Endothelial cell of umbilical vein (primary cell): ENCODE measurements around the gene ACOT7. TPM values are rescaled to one million over a fixed set of nuclear protein-coding genes. Genes with fewer than 3 reads are reported as not detected.
"Not testable (repeated sequence)": the region's sequence is repeated elsewhere in the genome, so short reads cannot be mapped to it uniquely, and the experiment has no call there.

ENCODE experiments used
- BruUV-seq: library from RNA; stranded (reverse); fragments of 400-500 nt; replicated peaks from 2 replicates; lab custom pipeline; 2021; lab: Mats Ljungman, UMichigan
- CTCF ChIA-PET: fragments of 300-600, 350-600 bp; sonication (Branson Sonifier 250); formaldehyde crosslinking; loops from one replicate; lab custom pipeline; 2021; ENCODE audit warnings: antibody characterized with exemption, inconsistent platforms; lab: Charles Lee
- POLR2A ChIA-PET: fragments of 300-600, 350-600 bp; sonication (Branson Sonifier 250); formaldehyde crosslinking; loops from one replicate; lab custom pipeline; 2021; ENCODE audit warnings: antibody characterized with exemption, inconsistent platforms; lab: Charles Lee
- DNase-seq: peaks from one replicate; pipeline ENCODE4 v3.0.0-alpha.2; 2011; ENCODE audit warnings: low read depth, low spot score
- FAIRE-seq: peaks from 2 replicates; lab custom pipeline; 2011; peaks lifted over from hg19 to GRCh38; lab: Jason Lieb, UNC
- H2AFZ ChIP-seq: 2 replicates; pipeline ENCODE4 v1.6.0; 2012; ENCODE audit warnings: low read depth, low read length, control low read depth, inconsistent platforms
- H3K27ac ChIP-seq: 2 replicates; pipeline ENCODE4 v1.5.1; 2011; ENCODE audit warnings: low read depth, mild to moderate bottlenecking, control low read depth, low read length, moderate library complexity; ENCODE audit not compliant: insufficient read depth
- H3K27me3 ChIP-seq, 2 experiments: 2 replicates each; pipeline versions ENCODE4 v1.6.0 to v1.6.1; 2011; ENCODE audit warnings: low read length in 2 of 2, mixed read lengths in 1 of 2; ENCODE audit not compliant: control insufficient read depth in 2 of 2, insufficient read depth in 2 of 2
- H3K36me3 ChIP-seq, 2 experiments: 2 replicates in 1 of 2; 3 replicates in 1 of 2; pipeline ENCODE4 v1.5.1; 2011; ENCODE audit warnings: low read length in 2 of 2, mild to moderate bottlenecking in 1 of 2, moderate library complexity in 1 of 2; ENCODE audit not compliant: control insufficient read depth in 2 of 2, insufficient read depth in 2 of 2; ENCODE audit errors: extremely low read depth in 1 of 2
- H3K4me1 ChIP-seq: 3 replicates; pipeline ENCODE4 v1.5.1; 2011; ENCODE audit warnings: mild to moderate bottlenecking, low read length; ENCODE audit not compliant: control insufficient read depth, insufficient read depth; ENCODE audit errors: extremely low read depth
- H3K4me2 ChIP-seq: 2 replicates; pipeline ENCODE4 v1.6.1; 2011; ENCODE audit warnings: low read length, control low read depth, mixed read lengths; ENCODE audit not compliant: insufficient read depth
- H3K4me3 ChIP-seq, 3 experiments: fragments of 200-600 bp in 1 of 3; sonication (generic), shearing (Covaris generic) in 1 of 3; replicated peaks in 1 of 3; 2 replicates each; pipeline ENCODE4 v1.5.1; 2011 to 2016; ENCODE audit warnings: control low read depth in 3 of 3, low read length in 3 of 3, mild to moderate bottlenecking in 2 of 3, inconsistent platforms in 1 of 3, low read depth in 1 of 3, moderate library complexity in 1 of 3; ENCODE audit not compliant: insufficient read depth in 1 of 3
- H3K79me2 ChIP-seq: 2 replicates; pipeline ENCODE4 v1.6.0; 2012; ENCODE audit warnings: low read length, inconsistent platforms; ENCODE audit not compliant: control insufficient read depth, insufficient read depth
- H3K9ac ChIP-seq: replicated peaks from 2 replicates; pipeline ENCODE3; 2011; ENCODE audit warnings: low read length, control low read depth; ENCODE audit not compliant: insufficient read depth; ENCODE audit errors: extremely low read depth
- H3K9me1 ChIP-seq: replicated peaks from 3 replicates; pipeline ENCODE4 v1.6.0; 2011; ENCODE audit warnings: mild to moderate bottlenecking, low read length; ENCODE audit not compliant: control insufficient read depth, insufficient read depth; ENCODE audit errors: extremely low read depth
- H3K9me3 ChIP-seq: replicated peaks from 2 replicates; pipeline ENCODE4 v1.5.1; 2012; ENCODE audit warnings: low read length, inconsistent platforms; ENCODE audit not compliant: control insufficient read depth, insufficient read depth
- H4K20me1 ChIP-seq: replicated peaks from 2 replicates; pipeline ENCODE3; 2011; ENCODE audit warnings: mild to moderate bottlenecking, low read length; ENCODE audit not compliant: control insufficient read depth, insufficient read depth; ENCODE audit errors: extremely low read depth
- CTCF ChIP-seq, 2 donors: IDR thresholded peaks; 1 replicate in 1 of 2; 2 replicates in 1 of 2; pipeline ENCODE4 v1.5.1; 2011; ENCODE audit warnings: low read length in 2 of 2, mild to moderate bottlenecking in 2 of 2, moderate library complexity in 2 of 2, control low read depth in 1 of 2, inconsistent platforms in 1 of 2, low read depth in 1 of 2; ENCODE audit not compliant: insufficient read depth in 1 of 2; ENCODE audit errors: extremely low read depth in 1 of 2
- EZH2 ChIP-seq: IDR thresholded peaks from 2 replicates; pipeline ENCODE4 v1.6.1; 2012; ENCODE audit warnings: borderline replicate concordance, low read depth, mild to moderate bottlenecking, moderate library complexity, low read length, inconsistent platforms; ENCODE audit not compliant: severe bottlenecking
- FOS ChIP-seq: IDR thresholded peaks from 2 replicates; pipeline ENCODE4 v1.6.1; 2011; ENCODE audit warnings: mild to moderate bottlenecking, low read length, moderate library complexity, borderline replicate concordance; ENCODE audit not compliant: insufficient read depth
- GATA2 ChIP-seq: IDR thresholded peaks from 2 replicates; pipeline ENCODE4 v1.7.0; 2011; ENCODE audit warnings: low read depth, mild to moderate bottlenecking, moderate library complexity, mixed read lengths, low read length; ENCODE audit not compliant: insufficient read length, insufficient read depth
- JUN ChIP-seq: IDR thresholded peaks from 2 replicates; pipeline ENCODE4 v1.6.1; 2011; ENCODE audit warnings: borderline replicate concordance, low read depth; ENCODE audit not compliant: insufficient read length, insufficient read depth
- MAX ChIP-seq: IDR thresholded peaks from 2 replicates; pipeline ENCODE4 v1.6.1; 2011; ENCODE audit not compliant: insufficient read depth, insufficient read length
- MYC ChIP-seq: IDR thresholded peaks from one replicate; pipeline ENCODE4 v1.6.1; 2011; ENCODE audit warnings: mild to moderate bottlenecking, low read depth, low read length
- POLR2A ChIP-seq: IDR thresholded peaks from 2 replicates; pipeline ENCODE4 v1.6.1; 2012; ENCODE audit warnings: low read depth, mild to moderate bottlenecking, control low read depth, low read length
- POLR2AphosphoS5 ChIP-seq: IDR thresholded peaks from 2 replicates; pipeline ENCODE4 v1.6.1; 2012; ENCODE audit warnings: low read depth, mild to moderate bottlenecking, control low read depth, low read length, moderate library complexity; ENCODE audit not compliant: insufficient read depth
- dilution Hi-C: fragments of 300-500 bp; cut with MboI; formaldehyde crosslinking; loops from one replicate; pipeline ENCODE4 v1.15.0; 2019; ENCODE audit warnings: low sequenced_read_pairs; ENCODE audit not compliant: extremely low pct_ligation_motif_present
- intact Hi-C: fragments of 100-400 bp; cut with micrococcal nuclease; formaldehyde crosslinking; loops from one replicate; pipeline ENCODE4 v1.10.0; 2022
- polyA plus RNA-seq, 4 experiments: library from polyadenylated mRNA; depleted of rRNA in 3 of 4; stranded (reverse) in 3 of 4; unstranded in 1 of 4; fragments of >200 nt; gene quantifications; 2 replicates each; pipeline versions ENCODE4 v1.2.1 to v1.2.3, GENCODE V29; 2011 to 2012; ENCODE audit warnings: missing spikeins in 1 of 4
- total RNA-seq: library from RNA; stranded (reverse); gene quantifications from 2 replicates; pipeline ENCODE4 v1.2.3, GENCODE V29; 2021

ACOT7 gene
- total and polyA plus RNA-seq, 2 donors (not counting 3 experiments of a cell fraction or from before 2014, with no cell fraction given): 69.4 to 105 TPM

GRCh38 chr1:6396998-6397397, 3.4 kb upstream of the ACOT7 start:
- intact Hi-C loops: no loop called here
- no TSS peak for BruUV-seq
- Histone ChIP-seq H2AFZ (no peak overlapping the region), H3K79me2 (no peaks in the 10 kb centered on the region), H3K4me2 (no peak overlapping the region), H3K9me1 (no peaks in the 10 kb centered on the region), H4K20me1 (no peaks in the 10 kb centered on the region), H3K4me1 (peaks cover 12% of the 10 kb centered on the region), H3K27me3 (no peaks in the 10 kb centered on the region), H3K4me3 (no peak overlapping the region), H3K9ac (no peak overlapping the region), H3K27ac (no peak overlapping the region), H3K36me3 (no peaks in the 10 kb centered on the region), H3K9me3 (no peaks in the 10 kb centered on the region)
- TF ChIP-seq MAX: no peak
- TF ChIP-seq CTCF (IDR thresholded peaks at IDR 0.05; ENCODE audit: extremely low read depth in 1 of 2, insufficient read depth in 1 of 2, low read depth in 1 of 2, low read length in 2 of 2): no peak
- TF ChIP-seq FOS: no peak
- no peak for TF ChIP-seq JUN
- no peak for TF ChIP-seq POLR2A
- TF ChIP-seq EZH2: no peak
- TF ChIP-seq MYC: no peak
- TF ChIP-seq GATA2: no peak
- TF ChIP-seq POLR2AphosphoS5: no peak
- CTCF ChIA-PET: interaction anchor here (0.8 to 20.3 kb wide), 3 partner anchors 11 to 49 kb away, joined by 3 to 237 read pairs (median 16); no protein-coding TSS in a partner anchor
- POLR2A ChIA-PET: no interaction called here
- DNase-seq: no peak
- FAIRE-seq: peak; percentile 31
- dilution Hi-C loops: no loop called here

- H3K9me3 ChIP-seq, intact Hi-C loops, H3K27ac ChIP-seq, DNase-seq, H3K79me2 ChIP-seq, dilution Hi-C loops, POLR2A ChIA-PET, H3K9me1 ChIP-seq, BruUV-seq, H4K20me1 ChIP-seq, FAIRE-seq, H3K4me2 ChIP-seq, H3K27me3 ChIP-seq, H3K36me3 ChIP-seq, H2AFZ ChIP-seq, H3K4me3 ChIP-seq, H3K9ac ChIP-seq: not testable (repeated sequence)
- peaks cover 16% of the 10 kb centered on the region for H3K4me1 ChIP-seq
- CTCF ChIA-PET: interaction anchor here (2.9 to 20.3 kb wide), 3 partner anchors 9 to 149 kb away, joined by 15 to 237 read pairs (median 26); no protein-coding TSS in a partner anchor
Observed at GRCh38 chr1:6395781-6396244, 2.2 kb upstream of the ACOT7 start.
